ENCODE data around the gene CHN1.

CHN1 gene, protein sequence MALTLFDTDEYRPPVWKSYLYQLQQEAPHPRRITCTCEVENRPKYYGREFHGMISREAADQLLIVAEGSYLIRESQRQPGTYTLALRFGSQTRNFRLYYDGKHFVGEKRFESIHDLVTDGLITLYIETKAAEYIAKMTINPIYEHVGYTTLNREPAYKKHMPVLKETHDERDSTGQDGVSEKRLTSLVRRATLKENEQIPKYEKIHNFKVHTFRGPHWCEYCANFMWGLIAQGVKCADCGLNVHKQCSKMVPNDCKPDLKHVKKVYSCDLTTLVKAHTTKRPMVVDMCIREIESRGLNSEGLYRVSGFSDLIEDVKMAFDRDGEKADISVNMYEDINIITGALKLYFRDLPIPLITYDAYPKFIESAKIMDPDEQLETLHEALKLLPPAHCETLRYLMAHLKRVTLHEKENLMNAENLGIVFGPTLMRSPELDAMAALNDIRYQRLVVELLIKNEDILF

GRCh38 chr2:175004980-175005732, at the start of gene CHN1:
CHN1 (minus strand) TSS chr2:175005381; CDS start chr2:175004912, 469 bp downstream.
- DNase-seq (ENCODE audit: low spot score in 2 of 2) = peak; percentile 35 to 52
- peak; percentile 91 for ATAC-seq (ENCODE audit: low read depth)
- peaks cover 16% of the 10 kb centered on the region for H3K27me3 Mint-ChIP-seq
- H3K4me1 Mint-ChIP-seq = no peaks in the 10 kb centered on the region
- H3K27ac Mint-ChIP-seq = peak within 1 kb of the TSS; percentile 24
- no peaks in the 10 kb centered on the region for H3K9me3 Mint-ChIP-seq
- peak within 1 kb of the TSS; percentile 83 for H3K4me3 Mint-ChIP-seq
- no peaks in the 10 kb centered on the region for H3K36me3 Mint-ChIP-seq

DNA sequence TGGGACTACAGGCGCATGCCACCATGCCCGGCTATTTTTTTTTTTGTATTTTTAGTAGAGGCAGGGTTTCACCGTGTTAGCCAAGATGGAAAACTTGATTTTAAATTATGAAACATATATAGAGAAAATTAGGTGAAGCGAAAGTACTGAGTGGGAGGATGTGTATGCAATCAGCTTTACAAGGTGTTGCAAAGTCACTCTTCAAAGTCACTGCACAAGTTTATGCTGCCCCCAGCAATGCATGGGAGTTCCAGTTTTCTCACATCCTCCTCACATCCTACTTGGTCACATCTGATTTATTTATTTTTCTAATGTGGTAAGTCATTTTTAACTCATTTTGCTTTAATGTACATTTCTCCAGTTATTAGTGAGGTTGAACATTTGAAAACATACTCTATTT, 49.2 kb upstream of the CHN1 start:
- Mint-ChIP-seq H3K4me1 (no peaks in the 10 kb centered on the region), H3K36me3 (peaks cover 21% of the 10 kb centered on the region), H3K27ac (no peak overlapping the region), H3K9me3 (peaks cover 2% of the 10 kb centered on the region), H3K27me3 (no peaks in the 10 kb centered on the region), H3K4me3 (no peak overlapping the region)
- ATAC-seq (ENCODE audit: low read depth) = no peak
- DNase-seq (ENCODE audit: low spot score in 2 of 2) = no peak

GRCh38 chr2:175049661-175050060, 44.5 kb upstream of the CHN1 start:
- H3K9me3 Mint-ChIP-seq = peaks cover 4% of the 10 kb centered on the region
- H3K36me3 Mint-ChIP-seq = peaks cover 10% of the 10 kb centered on the region
- no peak overlapping the region for H3K27ac Mint-ChIP-seq
- H3K4me3 Mint-ChIP-seq = no peak overlapping the region
- no peak for ATAC-seq (ENCODE audit: low read depth)
- no peak for DNase-seq (ENCODE audit: low spot score in 2 of 2)
- no peaks in the 10 kb centered on the region for H3K4me1 Mint-ChIP-seq
- H3K27me3 Mint-ChIP-seq = no peaks in the 10 kb centered on the region

- Mint-ChIP-seq H3K4me1 (peaks cover 3% of the 10 kb centered on the region), H3K27me3 (no peaks in the 10 kb centered on the region), H3K27ac (no peak overlapping the region), H3K9me3 (peaks cover 4% of the 10 kb centered on the region), H3K36me3 (peaks cover 10% of the 10 kb centered on the region), H3K4me3 (no peak overlapping the region)
- ATAC-seq (ENCODE audit: low read depth) (no peak), DNase-seq (ENCODE audit: low spot score in 2 of 2) (no peak)
These were observed 43.1 kb upstream of the CHN1 start for GRCh38 chr2:175048275-175048674.

DNA sequence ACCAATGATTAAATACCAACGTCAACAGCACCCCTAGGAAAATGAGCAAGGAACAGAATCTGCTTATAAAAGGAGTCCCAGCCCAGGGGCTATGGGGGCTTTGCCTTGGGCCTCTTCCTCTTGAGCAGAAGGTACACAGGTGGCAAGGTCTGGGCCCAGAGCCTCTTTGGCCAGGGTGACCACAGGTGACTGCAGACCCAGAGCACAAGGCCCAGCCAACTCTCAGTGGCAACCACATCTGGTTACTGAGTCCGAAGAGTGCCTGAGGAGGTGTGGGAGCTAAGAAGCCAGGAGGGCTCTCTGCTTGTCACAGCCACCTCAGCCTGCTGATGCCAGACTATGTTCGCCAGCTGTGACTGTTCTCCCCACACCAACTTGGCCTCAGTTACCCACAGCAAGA, 34.3 kb upstream of the CHN1 start:
- no peaks in the 10 kb centered on the region for H3K27me3 Mint-ChIP-seq
- peaks cover 5% of the 10 kb centered on the region for H3K4me1 Mint-ChIP-seq
- H3K27ac Mint-ChIP-seq = no peak overlapping the region
- H3K36me3 Mint-ChIP-seq = no peaks in the 10 kb centered on the region
- ATAC-seq (ENCODE audit: low read depth) (no peak), DNase-seq (ENCODE audit: low spot score in 2 of 2) (no peak)
- H3K4me3 Mint-ChIP-seq = no peak overlapping the region
- peaks cover 3% of the 10 kb centered on the region for H3K9me3 Mint-ChIP-seq

- peaks cover 5% of the 10 kb centered on the region for H3K4me1 Mint-ChIP-seq
- no peaks in the 10 kb centered on the region for H3K27me3 Mint-ChIP-seq
- no peaks in the 10 kb centered on the region for H3K36me3 Mint-ChIP-seq
- DNase-seq (ENCODE audit: low spot score in 2 of 2) (no peak), ATAC-seq (ENCODE audit: low read depth) (no peak)
- no peak overlapping the region for H3K27ac Mint-ChIP-seq
- no peak overlapping the region for H3K4me3 Mint-ChIP-seq
- H3K9me3 Mint-ChIP-seq = peaks cover 3% of the 10 kb centered on the region
These were observed 33.9 kb upstream of the CHN1 start for GRCh38 chr2:175039031-175039430.

GRCh38 chr2:175037941-175038340, 32.8 kb upstream of the CHN1 start:
- DNase-seq (ENCODE audit: low spot score in 2 of 2) (no peak), ATAC-seq (ENCODE audit: low read depth) (no peak)
- Mint-ChIP-seq H3K9me3 (peaks cover 3% of the 10 kb centered on the region), H3K36me3 (no peaks in the 10 kb centered on the region), H3K4me1 (peaks cover 2% of the 10 kb centered on the region), H3K27me3 (peaks cover 2% of the 10 kb centered on the region), H3K27ac (no peak overlapping the region), H3K4me3 (no peak overlapping the region)

DNA sequence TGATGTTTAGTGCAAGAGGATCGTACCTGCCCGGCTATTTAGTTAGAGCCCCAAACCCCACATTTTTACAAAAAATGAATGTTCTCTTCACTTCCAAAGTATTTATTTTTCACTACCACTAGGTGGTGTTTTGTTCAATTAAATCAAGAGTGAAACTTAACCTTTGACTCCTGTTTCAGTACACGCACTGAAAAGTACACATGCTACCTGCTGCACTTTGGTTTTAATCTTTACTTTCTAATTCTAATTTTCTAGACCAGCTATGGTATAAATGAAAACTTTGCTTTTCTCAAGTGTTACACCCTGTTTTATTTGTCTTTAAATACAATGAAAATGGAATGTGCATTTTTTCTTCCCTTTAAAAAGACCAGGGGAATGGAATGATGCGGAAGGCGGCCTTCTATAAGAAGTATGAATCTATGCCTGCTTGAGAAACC, 31.4 kb upstream of the CHN1 start:
- Mint-ChIP-seq H3K4me3 (peak overlapping the region; percentile 31), H3K9me3 (no peaks in the 10 kb centered on the region), H3K4me1 (peaks cover 2% of the 10 kb centered on the region), H3K36me3 (no peaks in the 10 kb centered on the region), H3K27ac (no peak overlapping the region), H3K27me3 (peaks cover 2% of the 10 kb centered on the region)
- ATAC-seq (ENCODE audit: low read depth) (peak; percentile 48), DNase-seq (ENCODE audit: low spot score in 2 of 2) (peak in 1 of 2 donors; percentile 9)

DNA sequence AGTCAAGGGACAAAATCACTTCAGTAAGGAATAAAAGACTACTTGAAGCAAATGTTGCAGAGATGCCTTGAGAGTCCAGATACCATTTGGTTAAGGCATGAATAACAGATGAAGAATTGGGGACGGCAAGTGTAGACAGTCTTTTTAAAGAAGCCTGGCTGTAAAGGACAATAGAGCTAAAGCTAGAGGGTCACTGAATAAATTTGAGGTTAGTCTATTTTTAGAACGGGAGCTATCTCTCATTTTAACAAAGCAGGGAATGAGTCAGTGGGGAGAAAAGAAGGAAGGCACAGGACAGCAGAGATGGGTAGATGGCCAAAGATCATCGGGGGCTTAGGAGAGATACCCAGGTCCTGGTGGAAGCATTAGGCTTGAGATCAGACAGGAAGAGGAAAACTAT, 30.6 kb upstream of the CHN1 start:
- peaks cover 2% of the 10 kb centered on the region for H3K27me3 Mint-ChIP-seq
- H3K36me3 Mint-ChIP-seq = no peaks in the 10 kb centered on the region
- H3K9me3 Mint-ChIP-seq = no peaks in the 10 kb centered on the region
- H3K27ac Mint-ChIP-seq = no peak overlapping the region
- H3K4me3 Mint-ChIP-seq = no peak overlapping the region
- ATAC-seq (ENCODE audit: low read depth) (no peak), DNase-seq (ENCODE audit: low spot score in 2 of 2) (no peak)
- H3K4me1 Mint-ChIP-seq = peaks cover 2% of the 10 kb centered on the region

DNA sequence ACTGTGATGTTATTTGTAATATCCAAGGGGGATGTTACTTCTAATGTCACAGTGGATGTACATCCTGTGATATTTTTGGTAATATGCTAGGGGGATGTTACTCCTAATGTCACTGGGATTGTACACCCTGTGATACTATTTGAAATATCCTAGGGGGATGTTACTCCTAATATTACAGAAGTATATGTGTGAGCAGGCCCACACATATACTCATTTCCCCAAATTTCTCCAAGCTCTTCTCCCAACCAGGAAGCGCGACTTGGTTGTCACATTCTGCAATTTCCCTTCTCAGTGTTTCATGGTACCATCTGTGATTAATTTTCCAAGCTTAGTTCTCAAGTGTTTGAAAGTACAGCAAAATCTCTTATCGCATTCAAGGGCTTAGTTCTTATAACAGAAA, 29.5 kb upstream of the CHN1 start:
- Mint-ChIP-seq H3K27me3 (peaks cover 2% of the 10 kb centered on the region), H3K36me3 (no peaks in the 10 kb centered on the region), H3K4me3 (no peak overlapping the region), H3K9me3 (no peaks in the 10 kb centered on the region), H3K4me1 (peaks cover 2% of the 10 kb centered on the region), H3K27ac (no peak overlapping the region)
- DNase-seq (ENCODE audit: low spot score in 2 of 2) = no peak
- no peak for ATAC-seq (ENCODE audit: low read depth)

DNA sequence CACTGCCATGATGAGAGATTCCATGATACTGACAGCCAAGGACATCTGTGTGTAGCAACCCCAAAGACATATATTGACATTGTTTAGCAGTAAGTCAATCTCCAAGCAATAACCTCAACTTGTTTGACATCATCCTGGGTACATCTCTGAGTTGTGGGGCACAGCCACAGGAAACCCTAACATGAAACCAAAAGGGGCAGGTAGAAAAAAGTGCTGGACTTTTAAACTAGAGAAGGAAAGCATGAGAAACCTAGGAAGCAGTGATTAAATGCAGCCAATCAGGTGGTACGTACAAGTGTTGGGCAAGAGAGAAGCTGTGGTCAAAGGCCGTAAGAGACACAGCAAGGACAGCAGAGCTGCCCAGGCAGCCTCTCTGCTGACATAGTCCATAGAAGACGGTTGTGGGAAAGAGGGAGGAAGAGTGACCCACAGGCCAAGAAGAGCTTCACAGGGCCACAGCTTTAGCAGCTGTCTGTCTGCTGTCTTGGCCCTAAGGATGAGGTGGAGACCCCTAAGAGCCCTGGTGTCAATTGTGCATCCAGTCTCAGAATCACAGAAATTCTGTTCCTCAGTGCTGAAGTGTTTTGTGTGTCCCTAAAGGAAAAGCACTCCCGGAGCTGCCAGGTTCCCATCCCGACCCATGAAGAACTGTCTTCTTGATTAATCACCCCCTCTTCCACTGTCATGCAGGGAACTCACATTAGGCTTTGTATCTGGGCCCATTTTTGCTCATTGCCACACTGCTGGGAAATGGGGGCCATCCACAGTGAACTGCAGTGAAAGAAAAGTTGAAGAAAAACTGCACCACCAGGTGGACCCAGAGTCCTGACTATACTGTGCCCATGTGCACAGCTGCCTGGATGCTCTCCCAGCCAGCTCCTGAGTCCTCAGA, 25.4 kb upstream of the CHN1 start:
- Mint-ChIP-seq H3K4me3 (no peak overlapping the region), H3K27ac (no peak overlapping the region), H3K4me1 (no peaks in the 10 kb centered on the region), H3K36me3 (no peaks in the 10 kb centered on the region), H3K9me3 (no peaks in the 10 kb centered on the region), H3K27me3 (peaks cover 2% of the 10 kb centered on the region)
- ATAC-seq (ENCODE audit: low read depth) (peak; percentile 38), DNase-seq (ENCODE audit: low spot score in 2 of 2) (no peak)

DNA sequence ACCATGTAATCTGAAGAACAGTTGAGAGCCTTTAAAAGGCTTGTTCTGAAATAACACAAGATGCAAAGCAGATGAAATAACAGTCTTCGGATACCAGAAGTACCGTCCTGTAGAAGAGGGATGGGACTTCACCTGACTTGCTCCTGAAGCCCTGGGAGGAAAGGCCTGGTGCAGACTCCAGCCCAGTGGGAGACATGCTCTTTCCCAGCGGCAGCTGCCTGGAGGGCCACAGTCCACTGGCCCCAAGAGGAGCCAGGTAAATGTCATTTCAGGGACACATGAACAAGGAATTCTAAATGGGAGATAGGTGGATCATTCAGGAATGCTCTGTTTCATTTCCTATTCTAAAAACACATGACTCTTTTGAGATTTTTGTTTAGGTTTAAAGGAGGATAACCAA, 22.6 kb upstream of the CHN1 start:
- H3K4me1 Mint-ChIP-seq = peaks cover 2% of the 10 kb centered on the region
- ATAC-seq (ENCODE audit: low read depth) (no peak), DNase-seq (ENCODE audit: low spot score in 2 of 2) (no peak)
- peaks cover 3% of the 10 kb centered on the region for H3K9me3 Mint-ChIP-seq
- H3K36me3 Mint-ChIP-seq = no peaks in the 10 kb centered on the region
- no peak overlapping the region for H3K4me3 Mint-ChIP-seq
- no peaks in the 10 kb centered on the region for H3K27me3 Mint-ChIP-seq
- no peak overlapping the region for H3K27ac Mint-ChIP-seq

- Mint-ChIP-seq H3K27me3 (no peaks in the 10 kb centered on the region), H3K4me3 (no peak overlapping the region), H3K27ac (no peak overlapping the region), H3K36me3 (no peaks in the 10 kb centered on the region), H3K4me1 (peaks cover 2% of the 10 kb centered on the region), H3K9me3 (peaks cover 3% of the 10 kb centered on the region)
- no peak for DNase-seq (ENCODE audit: low spot score in 2 of 2)
- ATAC-seq (ENCODE audit: low read depth) = no peak
These were observed 21.2 kb upstream of the CHN1 start for GRCh38 chr2:175026385-175026784.

DNA sequence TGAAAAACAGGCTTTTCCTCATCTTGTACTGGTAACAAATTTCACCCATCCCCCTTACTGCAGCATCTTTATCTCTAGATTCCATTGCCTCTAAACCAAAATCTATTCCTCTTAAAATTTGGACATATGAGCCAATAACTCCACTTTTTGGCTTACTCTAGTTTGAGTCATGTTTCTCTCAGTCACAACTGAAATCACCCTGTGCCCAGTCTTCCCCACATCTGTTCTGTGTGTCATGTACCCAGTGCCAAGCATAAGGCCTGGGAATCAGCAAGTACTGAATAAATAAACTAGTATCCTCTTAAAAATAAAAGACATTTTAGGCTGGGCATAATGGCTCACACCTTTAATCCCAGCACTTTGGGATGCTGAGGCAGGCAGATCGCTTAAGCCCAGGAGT, 20.8 kb upstream of the CHN1 start:
- peaks cover 3% of the 10 kb centered on the region for H3K9me3 Mint-ChIP-seq
- H3K27me3 Mint-ChIP-seq = peaks cover under 1% of the 10 kb centered on the region
- H3K36me3 Mint-ChIP-seq = no peaks in the 10 kb centered on the region
- DNase-seq (ENCODE audit: low spot score in 2 of 2) (no peak), ATAC-seq (ENCODE audit: low read depth) (no peak)
- H3K4me1 Mint-ChIP-seq = peaks cover 2% of the 10 kb centered on the region
- no peak overlapping the region for H3K4me3 Mint-ChIP-seq
- H3K27ac Mint-ChIP-seq = no peak overlapping the region
